K562 (cell line): ENCODE measurements around the gene HSD17B1.

Experiments
- EZH2 ChIP-seq: IDR thresholded peaks from 2 replicates; pipeline ENCODE4 v1.6.1; 2012; ENCODE audit warnings: low read depth, mild to moderate bottlenecking, inconsistent platforms, low read length, borderline replicate concordance
- SMC3 ChIP-seq: conservative IDR thresholded peaks from 2 replicates; pipeline ENCODE4 v1.6.1; 2011; ENCODE audit warnings: low read depth, low read length, improper control_type of control experiment; ENCODE audit not compliant: insufficient read depth

DNA sequence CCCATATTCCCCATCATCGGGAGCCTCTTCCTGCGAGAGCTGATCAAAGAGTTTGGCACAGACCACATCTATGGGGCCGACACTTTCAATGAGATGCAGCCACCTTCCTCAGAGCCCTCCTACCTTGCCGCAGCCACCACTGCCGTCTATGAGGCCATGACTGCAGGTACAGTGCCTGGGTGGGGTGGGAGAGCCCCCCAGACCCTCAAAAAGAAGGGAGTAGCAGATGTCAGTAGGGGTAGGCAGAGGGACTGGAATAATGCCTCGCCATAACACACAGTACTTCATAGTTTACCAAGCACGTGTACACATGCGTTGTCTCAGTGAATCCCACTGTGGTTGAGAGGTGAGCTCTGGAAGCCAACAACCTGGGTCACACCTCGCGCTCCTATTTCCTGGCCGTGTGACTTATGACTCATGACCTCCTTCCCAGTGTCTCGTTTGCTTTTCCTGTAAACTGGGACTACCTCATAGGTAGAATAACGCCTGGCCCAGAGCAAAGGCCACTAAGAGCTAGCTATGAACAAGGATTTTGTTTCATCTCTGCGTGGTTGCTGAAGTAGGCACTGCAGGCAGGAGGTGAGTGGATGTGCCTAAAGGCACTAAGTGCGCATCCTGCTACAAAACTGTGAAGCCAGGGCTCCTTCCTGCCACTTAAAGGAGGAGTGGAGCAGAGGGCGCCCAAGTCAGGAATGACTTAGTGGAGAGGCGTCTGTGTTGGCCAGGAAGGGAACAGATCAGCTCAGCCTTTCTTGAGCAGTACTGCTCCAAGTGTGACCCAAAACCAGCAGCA lies 11.5 kb upstream of the HSD17B1 start:
- TF ChIP-seq SMC3 (no peak), EZH2 (no peak)
